HG03045 (cell line): Measurements from ENCODE around the gene TEDC2.
"Not testable (repeated sequence)": the region's sequence is repeated elsewhere in the genome, so short reads cannot be mapped to it uniquely, and the experiment has no call there.

Experiments used
- ATAC-seq: cut with Tn5 transposase; IDR thresholded peaks from one replicate; pipeline ENCODE4 v1.9.1; 2021; ENCODE audit warnings: mild to moderate bottlenecking, moderate library complexity; ENCODE audit not compliant: unreplicated experiment

Gene TEDC2

GRCh38 chr16:2475413-2476344 is 15.8 kb downstream of the TEDC2 start:
- peak; percentile 2 for ATAC-seq

GRCh38 chr16:2476345-2476720 is 16.4 kb downstream of the TEDC2 start:
- no peak for ATAC-seq

GRCh38 chr16:2476741-2477140 is 16.8 kb downstream of the TEDC2 start:
- ATAC-seq = no peak

GRCh38 chr16:2477327-2477726 is 17.4 kb downstream of the TEDC2 start:
- ATAC-seq = no peak

- ATAC-seq = no peak
These were observed 18.4 kb downstream of the TEDC2 start for GRCh38 chr16:2478279-2478678.

- not testable (repeated sequence) for ATAC-seq
These were observed 20.1 kb downstream of the TEDC2 start for GRCh38 chr16:2479996-2480395.

GRCh38 chr16:2480948-2481347 is 21.0 kb downstream of the TEDC2 start:
- no peak for ATAC-seq

GRCh38 chr16:2481676-2482075 is 21.8 kb downstream of the TEDC2 start:
- no peak for ATAC-seq

- ATAC-seq = no peak
These were observed 22.3 kb downstream of the TEDC2 start for GRCh38 chr16:2482249-2482648.

GRCh38 chr16:2482708-2483534 is 23.0 kb downstream of the TEDC2 start:
- no peak for ATAC-seq

GRCh38 chr16:2483939-2484897 is 24.3 kb downstream of the TEDC2 start:
- no peak for ATAC-seq

- no peak for ATAC-seq
These were observed 25.1 kb downstream of the TEDC2 start for GRCh38 chr16:2484898-2485508.

GRCh38 chr16:2485811-2486507 is 26.1 kb downstream of the TEDC2 start:
- no peak for ATAC-seq

GRCh38 chr16:2486645-2487516 is 27.0 kb downstream of the TEDC2 start:
- peak; percentile 61 for ATAC-seq

GRCh38 chr16:2487517-2487842 is 27.6 kb downstream of the TEDC2 start:
- ATAC-seq = no peak

GRCh38 chr16:2487903-2488531 is 28.1 kb downstream of the TEDC2 start:
- no peak for ATAC-seq

- ATAC-seq = no peak
These were observed 29.7 kb downstream of the TEDC2 start for GRCh38 chr16:2489581-2489980.
